Activated CD4-positive, alpha-beta T cell treated with anti-CD3 and anti-CD28 coated beads, Interleukin-2, amount 10 ng/mL, durations not matched to agents 24 days and 14 days (primary cell): ENCODE measurements around the gene ZSCAN20. TPM values are rescaled to one million over a fixed set of nuclear protein-coding genes. Genes with fewer than 3 reads are reported as not detected.

Experiments
- total RNA-seq: library from RNA; stranded (reverse); gene quantifications from 2 replicates; pipeline ENCODE4 v1.2.3, GENCODE V29; 2022

The ZSCAN20 gene
- total RNA-seq, 1 donor from 2014 or later = 2.8 TPM

Other genes with a start within 250 kb of the ZSCAN20 start
- gene ZNF362, start 216.2 kb upstream of the ZSCAN20 start, total RNA-seq = 12.9 and 13.3 TPM in 2 replicates
- gene A3GALT2, start 151.5 kb upstream of the ZSCAN20 start, total RNA-seq = not detected in 2 replicates
- 32.4 and 34.2 TPM in 2 replicates for gene PHC2, start 41.5 kb upstream of the ZSCAN20 start, total RNA-seq